Hindlimb muscle (tissue), 1 donor: ENCODE data around the gene PAN3. TPM values are rescaled to one million over a fixed set of nuclear protein-coding genes. Genes with fewer than 3 reads are reported as not detected.

Experiments
- DNase-seq: peaks from one replicate; pipeline ENCODE4 v3.0.0-alpha.2; 2013
- polyA plus RNA-seq: library from polyadenylated mRNA; unstranded; fragments of 120-200 nt; gene quantifications from one replicate; pipeline ENCODE4 v1.2.1, GENCODE V29; 2013; ENCODE audit not compliant: insufficient read length

PAN3 gene
- polyA plus RNA-seq, 1 donor: 23.9 TPM

DNA sequence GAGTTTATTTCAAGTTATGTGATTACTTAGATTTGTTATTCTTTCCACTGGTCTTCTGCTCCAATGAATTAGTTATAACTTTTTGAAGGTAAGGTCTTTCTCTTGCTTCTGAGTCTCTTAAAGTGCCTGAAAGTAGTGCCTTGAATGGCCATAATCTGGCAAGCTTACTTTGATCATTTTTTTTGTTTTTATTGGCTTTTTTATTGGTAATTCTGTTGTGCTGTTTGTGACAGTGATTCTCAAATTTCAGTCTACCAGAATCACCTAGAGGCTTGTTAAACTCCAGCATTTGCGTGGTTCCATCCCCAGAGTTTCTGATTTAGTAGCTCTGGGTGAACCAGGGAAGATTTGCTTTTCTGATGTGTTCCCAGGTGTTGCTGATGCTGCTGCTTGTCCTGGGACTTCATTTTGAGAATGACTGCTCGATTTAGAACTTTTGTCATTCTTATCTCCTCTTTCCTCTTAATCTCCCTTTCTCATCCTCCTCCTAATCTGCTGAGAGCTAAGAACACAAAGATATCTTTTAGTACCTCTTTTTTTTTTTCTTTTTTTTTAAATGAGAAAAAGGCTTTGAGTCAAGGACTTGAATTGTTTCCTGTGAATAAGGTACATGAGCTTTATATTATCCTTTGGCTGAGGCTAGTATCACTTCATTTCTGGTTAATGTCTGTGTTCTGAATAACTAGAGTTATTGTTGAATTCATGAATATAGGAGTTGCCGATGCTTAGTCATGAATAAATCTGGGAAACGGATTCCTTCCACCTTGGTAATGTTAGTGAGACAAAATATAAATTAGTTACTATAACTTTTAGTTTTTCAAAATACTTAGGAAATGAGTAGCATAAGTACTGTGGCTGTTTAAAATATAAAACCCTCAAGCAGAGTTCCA, 91.4 kb downstream of the PAN3 start:
- no peak for DNase-seq

DNA sequence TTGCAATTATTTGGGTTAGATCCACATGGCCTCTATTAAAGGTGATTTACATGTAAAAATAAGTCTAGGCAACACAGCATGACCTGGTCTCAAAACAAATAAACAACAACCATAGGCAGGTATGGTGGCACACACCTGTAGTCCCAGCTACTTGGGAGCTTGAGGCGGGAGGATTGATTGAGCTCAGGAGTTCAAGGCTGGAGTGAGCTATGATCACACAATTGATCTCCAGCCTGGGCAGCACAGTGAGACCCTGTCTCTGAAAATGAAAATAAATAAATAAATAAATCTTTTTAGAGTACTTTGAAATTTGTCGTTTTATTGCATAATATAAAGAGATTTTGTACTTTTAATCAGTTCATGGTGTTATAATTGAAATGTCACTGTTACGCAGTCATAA, 93.3 kb downstream of the PAN3 start:
- DNase-seq: no peak

DNA sequence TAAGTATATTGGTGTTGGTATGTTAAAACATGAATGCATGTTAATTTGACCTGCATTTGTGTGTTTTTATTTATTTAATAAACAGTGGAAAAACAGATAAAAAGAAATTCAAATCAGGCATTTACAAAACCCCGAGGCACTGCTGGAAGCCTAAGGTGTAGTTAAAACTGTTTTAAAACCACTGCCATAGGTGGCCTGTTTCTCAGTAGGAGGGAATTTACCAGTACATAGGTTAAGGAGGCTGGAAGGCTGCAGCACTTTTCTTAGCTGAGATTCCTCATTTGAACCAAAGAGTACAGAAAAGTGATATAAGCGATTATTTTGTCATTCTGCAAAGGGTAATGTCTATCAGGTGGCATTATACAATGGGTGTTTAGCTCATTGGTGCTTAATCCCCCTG, 99.6 kb downstream of the PAN3 start:
- DNase-seq: no peak

DNA sequence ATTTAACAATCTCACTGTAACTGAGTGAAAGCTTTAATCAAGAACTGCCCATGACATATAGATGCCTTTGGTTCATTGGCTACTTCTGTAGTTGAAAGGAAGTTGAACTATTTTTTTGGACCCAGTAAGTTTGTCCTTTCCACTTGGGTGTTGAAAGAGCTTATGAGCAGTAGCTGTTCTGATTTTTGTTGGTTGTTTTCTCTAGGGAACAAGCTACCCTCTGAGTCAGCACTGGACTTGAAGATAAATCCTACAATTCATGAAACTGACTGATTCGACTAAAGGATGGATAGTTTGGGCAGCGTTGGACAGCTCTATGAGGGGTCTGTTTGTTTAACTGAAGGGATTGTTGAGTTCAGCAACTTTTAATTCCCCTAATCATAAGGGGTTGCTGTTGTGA, 101.0 kb downstream of the PAN3 start:
- DNase-seq: no peak

DNA sequence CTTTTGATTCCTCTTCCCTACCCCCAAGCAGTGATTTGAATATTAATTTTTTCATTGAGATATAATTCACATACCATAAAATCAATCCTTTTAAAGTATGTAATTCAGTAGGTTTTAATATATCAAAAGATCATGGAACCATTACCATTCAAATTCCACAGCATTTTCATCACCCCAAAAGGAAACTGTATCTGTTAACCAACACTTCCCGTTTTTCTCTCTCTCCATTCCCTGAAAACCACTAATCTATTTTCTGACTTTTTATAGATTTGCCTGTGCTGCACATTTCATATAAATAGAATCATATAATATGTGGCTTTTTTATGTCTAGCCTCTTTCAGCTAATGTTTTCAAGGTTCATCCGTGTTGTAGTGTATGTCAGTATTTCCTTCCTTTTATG, 107.1 kb downstream of the PAN3 start:
- no peak for DNase-seq

DNA sequence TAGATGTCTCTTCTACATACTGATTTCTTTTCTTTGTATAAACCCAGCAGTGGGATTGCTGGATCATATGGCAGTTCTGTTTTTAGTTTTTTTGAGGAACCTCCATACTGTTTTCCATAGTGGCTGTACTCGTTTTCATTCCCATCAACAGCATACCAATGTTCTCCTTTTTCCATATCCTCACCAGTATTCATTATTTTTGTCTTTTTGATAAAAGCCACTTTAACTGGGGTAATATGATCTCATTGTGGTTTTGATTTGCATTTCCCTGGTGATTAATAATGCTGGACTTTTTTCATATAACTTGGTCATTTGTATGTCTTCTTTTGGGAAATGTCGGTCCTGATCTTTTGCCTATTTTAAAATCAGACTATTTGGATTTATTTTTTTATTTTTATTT, 108.5 kb downstream of the PAN3 start:
- DNase-seq: no peak

DNA sequence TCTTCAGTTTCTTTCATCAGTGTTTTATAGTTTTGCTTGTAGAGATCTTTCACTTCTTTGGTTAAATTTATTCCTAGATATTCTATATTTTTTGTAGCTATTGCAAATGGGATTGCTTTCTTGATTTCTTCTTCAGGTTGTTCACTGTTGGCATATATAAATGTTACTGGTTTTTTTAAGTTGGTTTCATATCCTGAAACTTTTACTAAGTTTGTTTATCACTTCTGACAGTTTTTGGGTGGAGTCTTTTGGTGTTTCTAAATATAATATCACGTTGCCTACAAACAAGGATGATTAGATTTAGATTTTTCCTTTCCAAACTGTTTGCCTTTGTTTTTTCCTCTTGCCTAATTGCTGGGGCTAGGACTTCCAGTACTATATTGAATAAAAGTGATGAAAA, 109.7 kb downstream of the PAN3 start:
- DNase-seq: no peak

DNA sequence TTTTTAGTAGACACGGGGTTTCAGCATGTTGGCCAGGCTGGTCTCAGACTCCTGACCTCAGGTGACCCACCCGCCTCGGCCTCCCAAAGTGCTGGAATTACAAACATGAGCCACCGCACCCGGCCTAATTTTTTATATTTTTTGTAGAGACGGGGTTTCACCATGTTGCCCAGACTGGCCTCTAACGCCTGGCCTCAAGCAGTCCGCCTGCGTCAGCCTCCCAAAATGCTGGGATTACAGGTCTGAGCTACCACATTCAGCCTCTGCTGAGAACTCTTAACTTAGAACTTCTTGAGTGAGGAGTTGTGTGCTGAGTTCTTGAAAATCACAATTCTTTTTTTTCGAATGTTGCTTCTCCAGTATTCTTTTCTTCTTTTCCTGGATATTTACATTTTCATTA, 112.2 kb downstream of the PAN3 start:
- no peak for DNase-seq

DNA sequence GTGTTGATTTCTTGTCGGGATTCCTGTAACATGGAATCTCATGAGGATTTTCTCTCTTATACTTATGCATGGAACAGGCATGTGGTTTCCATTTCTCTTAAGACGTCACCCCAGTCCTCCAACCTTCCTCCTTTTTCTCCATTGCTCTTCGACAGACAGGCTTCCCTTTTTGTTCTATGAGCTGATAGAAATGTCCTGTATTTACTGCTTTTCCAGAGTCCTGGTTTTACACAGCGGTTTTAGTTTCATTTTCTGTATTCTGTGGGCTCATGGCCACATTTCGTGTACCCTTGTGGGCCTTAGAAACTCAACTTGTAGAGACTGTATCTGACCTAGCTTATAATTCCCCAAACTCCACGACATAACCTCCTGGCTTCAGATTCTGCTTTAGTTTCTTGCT, 113.1 kb downstream of the PAN3 start:
- DNase-seq: no peak

DNA sequence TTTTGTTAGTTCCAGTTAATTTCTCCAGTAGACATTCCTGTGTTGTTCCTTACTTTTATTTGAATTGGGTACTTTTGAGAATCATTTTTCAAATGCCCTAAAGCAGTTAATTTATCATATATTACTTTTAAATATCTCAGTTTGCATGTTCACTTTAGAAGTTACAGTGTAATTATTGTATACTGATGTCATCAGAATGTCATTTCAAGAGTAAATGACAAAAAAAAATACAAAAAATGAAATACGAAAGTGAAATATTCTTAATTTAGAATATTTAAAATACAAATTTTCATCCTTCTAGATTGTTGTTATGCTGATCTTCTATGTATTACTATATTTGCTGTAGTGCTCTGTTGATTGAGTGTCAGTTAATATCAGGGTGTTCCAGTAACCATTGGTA, 114.2 kb downstream of the PAN3 start:
- DNase-seq: no peak

DNA sequence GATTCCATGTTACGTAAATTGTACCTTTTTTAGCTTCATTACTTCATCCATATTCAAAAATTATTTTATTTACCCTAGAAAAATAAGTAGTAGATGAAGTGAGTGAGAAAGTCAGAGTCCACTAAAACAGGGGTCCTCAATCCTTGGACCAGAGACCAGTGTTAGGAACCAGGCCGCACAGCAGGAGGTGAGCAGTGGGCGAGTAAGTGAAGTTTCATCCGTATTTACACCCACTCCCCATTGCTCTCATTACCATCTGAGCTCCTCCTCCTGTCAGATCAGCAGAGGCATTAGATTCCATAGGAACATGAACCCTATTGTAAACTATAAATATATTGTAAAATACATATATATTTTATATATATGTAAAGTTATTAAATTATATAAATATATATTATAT, 119.0 kb downstream of the PAN3 start:
- DNase-seq: no peak

DNA sequence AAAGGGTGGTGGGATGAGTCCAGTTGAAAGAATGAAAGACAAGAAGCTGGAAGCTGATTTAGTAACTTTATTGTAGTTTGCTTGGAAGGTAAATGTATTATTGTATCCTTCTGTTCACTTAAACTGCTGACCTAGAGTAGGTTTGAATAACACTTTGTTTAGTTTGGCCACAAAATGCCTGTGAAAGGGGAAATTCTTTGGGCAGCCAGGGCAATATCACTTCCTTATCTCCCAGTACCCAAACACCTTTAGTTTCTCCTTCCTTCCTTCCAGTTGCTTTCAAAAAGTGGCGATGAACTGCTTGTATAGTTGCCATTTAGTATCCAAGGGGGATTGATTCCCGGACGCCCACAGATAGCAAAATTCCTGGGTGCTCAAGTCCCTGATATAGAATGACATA, 120.1 kb downstream of the PAN3 start:
- no peak for DNase-seq

DNA sequence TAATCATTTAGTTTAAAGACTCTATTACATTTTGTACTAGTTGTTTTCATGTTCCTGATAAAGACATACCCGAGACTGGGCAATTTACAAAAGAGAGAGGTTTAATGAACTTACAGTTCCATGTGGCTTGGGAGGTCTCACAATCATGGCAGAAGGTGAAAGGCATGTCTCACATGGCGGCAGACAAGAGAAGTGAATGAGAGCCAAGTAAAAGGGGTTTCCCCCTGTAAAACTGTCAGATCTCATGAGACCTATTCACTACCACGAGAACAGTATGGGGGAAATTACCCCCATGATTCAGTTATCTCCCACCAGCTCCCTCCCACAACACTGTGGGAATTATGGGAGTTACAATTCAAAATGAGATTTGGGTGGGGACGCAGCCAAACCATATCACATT, 129.2 kb downstream of the PAN3 start:
- DNase-seq: no peak

DNA sequence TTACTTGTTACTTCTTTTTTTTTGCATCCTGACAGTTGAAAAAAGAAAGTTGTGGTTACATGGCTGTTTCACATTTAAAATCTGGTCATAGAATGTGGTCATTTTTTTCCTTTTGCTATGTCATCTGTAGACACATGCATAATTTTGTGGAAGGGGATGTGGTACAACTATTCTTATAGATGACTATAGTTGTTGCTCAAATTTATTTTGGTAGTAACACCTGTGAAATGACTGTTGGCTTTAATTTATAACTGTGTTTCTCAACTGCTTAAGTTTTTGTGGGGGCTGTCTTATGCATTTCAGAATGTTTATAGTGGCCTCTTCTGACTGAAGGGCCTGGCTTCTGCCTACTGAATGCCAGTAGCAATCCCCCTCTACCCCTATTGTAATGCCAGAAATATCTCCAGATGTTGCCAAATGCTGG, 130.5 kb downstream of the PAN3 start:
- no peak for DNase-seq

DNA sequence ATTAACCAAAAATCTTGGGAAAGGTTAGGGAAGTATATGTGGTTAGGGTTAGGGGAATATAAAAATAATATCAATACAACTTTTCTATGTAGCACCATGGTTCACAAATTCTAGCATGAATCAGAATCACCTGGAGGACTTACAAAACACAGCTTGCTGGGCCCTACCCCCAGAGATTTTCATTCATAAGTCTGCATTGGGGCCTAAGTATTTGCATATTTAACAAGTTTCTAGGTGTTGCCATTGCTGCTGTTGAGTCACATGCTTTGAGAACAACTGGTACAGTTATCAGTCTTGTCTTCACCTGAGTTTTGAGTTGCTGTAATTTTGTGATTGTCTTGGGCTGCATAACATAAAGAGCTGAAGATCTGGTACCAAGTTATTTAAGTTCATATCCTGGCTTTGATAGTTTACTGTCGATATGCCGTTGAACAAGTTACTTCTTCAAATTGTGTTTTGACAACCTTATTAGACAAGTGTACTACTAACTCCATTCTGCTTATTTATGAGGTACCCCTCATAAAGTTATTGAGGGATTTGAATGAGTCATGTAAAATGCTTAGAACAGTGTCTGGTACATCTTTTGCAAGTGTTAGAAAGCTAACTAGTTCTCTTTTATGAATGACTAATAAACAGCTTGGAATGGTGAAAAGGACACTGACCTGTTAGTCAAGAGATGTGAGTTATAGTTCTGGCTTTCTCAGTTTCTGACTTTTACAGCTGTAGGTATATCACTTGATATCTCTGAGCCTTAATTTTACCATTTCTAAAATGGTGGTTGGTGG, 132.9 kb downstream of the PAN3 start:
- DNase-seq: no peak

DNA sequence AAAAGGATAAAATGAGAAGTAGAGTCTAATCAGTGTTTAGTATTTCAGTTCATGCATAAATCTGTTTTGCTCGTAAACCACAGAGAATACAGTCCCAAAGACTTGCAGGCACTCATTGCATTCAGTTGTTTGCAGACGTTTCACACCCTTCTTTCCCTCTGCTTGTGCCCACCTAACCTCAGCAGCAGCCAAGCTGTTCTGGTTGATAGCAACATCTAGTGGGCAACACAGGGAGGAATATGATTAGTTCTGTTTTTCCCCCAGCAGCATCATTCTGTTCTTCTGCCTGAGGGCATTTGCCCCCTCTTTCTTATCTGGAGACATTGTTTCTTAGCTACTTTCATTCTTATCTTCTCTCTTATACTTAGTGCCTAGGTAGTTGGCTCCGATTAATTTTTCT, 135.6 kb downstream of the PAN3 start:
- DNase-seq: no peak

DNA sequence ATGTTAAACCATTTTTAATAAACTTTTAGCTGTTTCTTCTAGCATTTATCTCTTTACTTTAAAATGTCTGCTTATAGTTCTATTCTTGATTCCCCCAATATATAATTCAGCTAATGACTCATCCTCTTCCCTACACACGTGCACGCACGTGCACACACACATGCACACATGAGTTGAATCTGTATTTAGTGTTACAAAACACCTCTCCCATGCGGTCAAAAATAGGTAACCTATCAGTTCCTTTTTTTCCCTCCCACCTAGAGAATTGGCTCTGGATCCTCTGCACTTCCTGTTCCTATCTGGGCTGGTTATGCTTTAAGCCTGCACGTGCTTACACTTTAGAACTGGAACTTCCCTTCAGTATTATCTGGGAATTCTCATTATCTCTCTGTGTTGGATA, 144.1 kb downstream of the PAN3 start:
- no peak for DNase-seq

DNA sequence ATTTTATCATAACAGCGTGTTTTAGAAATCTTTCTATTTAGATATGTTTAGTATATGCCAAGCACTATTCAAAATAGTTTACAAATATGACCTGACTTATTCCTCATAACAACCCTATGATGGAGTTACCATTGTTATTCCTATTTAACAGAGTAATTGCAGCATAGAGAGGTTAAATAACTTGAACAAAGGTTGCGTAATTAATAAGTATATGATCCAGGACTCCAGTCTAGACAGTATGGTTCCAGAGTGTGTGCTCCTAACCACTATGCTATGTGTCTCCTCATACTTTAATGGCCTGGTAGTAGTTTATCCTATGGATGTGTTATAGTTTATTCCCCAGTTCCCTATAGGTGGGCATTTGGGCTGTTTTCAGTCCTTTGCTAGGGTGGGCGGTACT, 145.3 kb downstream of the PAN3 start:
- DNase-seq: no peak

DNA sequence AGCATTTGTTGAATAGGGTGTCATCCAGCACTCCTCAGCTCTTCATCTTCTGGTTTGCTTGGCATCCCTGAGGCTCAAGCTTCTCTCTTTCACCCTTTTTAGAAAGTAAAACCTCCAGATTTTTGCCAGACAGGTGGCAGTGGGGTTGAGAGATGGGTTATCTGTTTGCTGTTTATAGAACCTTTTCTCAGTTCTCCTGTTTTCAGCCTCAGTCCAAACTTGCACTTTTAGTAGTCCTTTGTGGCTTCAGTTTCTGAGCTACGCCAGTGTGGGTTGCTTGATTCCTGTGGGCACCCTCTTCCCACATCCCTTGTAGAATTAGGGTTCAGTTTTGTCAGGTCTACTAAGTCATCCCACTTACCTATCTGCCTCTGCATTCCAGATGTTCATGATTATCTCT, 147.9 kb downstream of the PAN3 start:
- no peak for DNase-seq

DNA sequence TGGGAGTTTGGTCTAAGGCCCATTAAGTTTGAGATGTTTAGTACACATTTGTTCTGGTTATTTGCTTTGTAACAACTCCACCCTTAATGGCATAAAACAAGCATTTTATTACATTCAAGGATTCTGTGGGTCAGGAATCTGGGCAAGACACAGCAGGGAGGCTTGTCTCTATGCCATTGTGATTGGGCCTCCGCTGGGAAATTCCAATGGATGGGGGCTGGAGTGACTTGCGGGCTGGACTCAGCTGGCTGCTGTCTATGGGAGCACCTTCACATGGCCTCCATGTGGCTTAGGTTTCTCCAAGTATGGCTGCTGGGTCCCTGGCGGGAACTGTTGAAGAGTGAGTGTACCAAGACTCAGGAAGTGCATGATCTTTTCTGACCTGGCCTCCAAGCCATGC, 159.0 kb downstream of the PAN3 start:
- no peak for DNase-seq

DNA sequence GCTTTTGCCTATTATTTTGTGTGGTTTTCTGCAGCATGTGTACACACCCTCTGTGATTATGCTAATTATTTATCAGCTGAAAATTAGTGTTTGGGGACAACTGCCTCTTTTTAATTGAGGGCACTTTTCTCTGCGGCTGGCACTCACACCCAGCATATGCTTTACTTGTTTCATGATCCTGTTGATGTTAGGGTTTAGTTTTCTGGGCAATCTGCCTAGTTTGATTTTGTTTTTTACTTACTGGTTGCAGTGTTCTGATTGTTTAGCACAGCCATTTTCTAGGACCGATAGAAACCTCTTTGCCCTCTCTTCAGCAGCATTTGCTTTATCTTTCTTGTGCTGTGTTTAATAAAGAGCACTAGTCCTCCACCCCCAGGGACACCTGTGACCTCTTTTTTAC, 161.6 kb downstream of the PAN3 start:
- no peak for DNase-seq

DNA sequence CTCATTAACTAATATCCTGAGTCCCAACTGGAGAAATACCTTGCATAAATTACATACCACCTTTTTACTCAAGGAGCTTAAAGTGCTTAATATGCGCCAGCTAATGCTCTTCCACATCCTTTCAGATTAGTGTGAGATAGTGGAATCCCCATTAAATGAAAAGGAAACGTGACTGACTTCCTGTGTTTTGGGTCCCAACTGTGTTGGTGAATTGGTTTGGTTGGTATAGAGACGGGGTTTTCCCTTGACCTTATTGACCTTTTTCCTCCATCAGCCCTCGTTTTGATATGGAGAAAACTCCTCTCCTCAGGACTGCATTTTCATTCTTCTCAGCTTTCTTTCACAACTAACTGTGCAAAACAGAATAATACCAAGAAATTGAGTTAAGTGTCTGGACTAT, 163.5 kb downstream of the PAN3 start:
- no peak for DNase-seq

DNA sequence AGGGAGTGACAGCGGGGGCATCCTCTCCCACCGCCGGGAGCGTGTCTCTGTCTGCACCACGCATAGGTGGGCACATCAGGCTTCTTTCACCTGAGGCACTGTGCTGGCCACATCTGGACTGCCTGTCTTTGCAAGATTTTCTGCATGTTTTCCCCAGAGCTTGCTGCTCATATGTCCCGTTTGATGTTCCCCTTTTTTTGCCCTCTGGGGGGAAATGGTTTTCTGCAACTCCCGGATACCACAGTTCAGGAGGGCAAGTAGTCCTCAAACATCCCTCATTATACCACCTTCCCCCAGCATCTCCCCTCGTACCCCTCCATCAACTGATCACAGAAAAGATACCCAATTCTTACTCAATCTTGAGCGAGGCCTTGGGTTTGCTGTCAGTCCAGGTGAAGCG, 168.0 kb downstream of the PAN3 start:
- no peak for DNase-seq

DNA sequence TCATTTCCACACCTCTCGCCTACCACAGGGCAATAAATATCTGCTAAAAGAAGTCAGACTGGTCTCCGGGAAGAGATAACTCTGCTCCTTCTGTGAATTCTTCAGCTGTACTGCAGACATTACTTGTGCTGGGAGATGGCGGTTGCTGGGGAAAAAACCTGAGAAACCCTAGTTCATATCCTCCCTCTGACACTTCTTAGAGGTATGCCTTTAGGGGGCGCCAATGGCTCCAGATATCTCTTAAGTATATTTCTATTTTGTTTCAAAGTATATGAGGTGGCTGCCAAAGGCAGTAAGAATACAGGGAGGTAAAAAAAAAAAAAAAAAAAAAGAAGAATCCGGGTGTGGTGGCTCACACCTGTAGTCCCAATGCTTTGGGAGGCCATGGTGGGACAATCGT, 175.2 kb downstream of the PAN3 start:
- no peak for DNase-seq
